ENCODE data around the gene PFKL.
"Not testable (repeated sequence)": the region's sequence is repeated elsewhere in the genome, so short reads cannot be mapped to it uniquely, and the experiment has no call there.

The PFKL gene

GRCh38 chr21:44328242-44328895 lies 28.5 kb downstream of the PFKL start:
- no peak for DNase-seq (ENCODE audit: low read depth)

- DNase-seq (ENCODE audit: low read depth), result no peak
These were observed 29.4 kb downstream of the PFKL start for GRCh38 chr21:44329086-44329889.

GRCh38 chr21:44329971-44330681 lies 30.3 kb downstream of the PFKL start:
- DNase-seq (ENCODE audit: low read depth), result no peak

- DNase-seq (ENCODE audit: low read depth), result no peak
These were observed 30.8 kb downstream of the PFKL start for GRCh38 chr21:44330698-44331097.

- no peak for DNase-seq (ENCODE audit: low read depth)
These were observed 31.4 kb downstream of the PFKL start for GRCh38 chr21:44331209-44331608.

- no peak for DNase-seq (ENCODE audit: low read depth)
These were observed 31.9 kb downstream of the PFKL start for GRCh38 chr21:44331650-44332307.

- no peak for DNase-seq (ENCODE audit: low read depth)
These were observed 32.5 kb downstream of the PFKL start for GRCh38 chr21:44332383-44332782.

GRCh38 chr21:44332965-44333364 lies 33.1 kb downstream of the PFKL start:
- no peak for DNase-seq (ENCODE audit: low read depth)

GRCh38 chr21:44333509-44334328 lies 33.9 kb downstream of the PFKL start:
- no peak for DNase-seq (ENCODE audit: low read depth)

- DNase-seq (ENCODE audit: low read depth), result no peak
These were observed 34.6 kb downstream of the PFKL start for GRCh38 chr21:44334329-44335030.

- no peak for DNase-seq (ENCODE audit: low read depth)
These were observed 35.6 kb downstream of the PFKL start for GRCh38 chr21:44335266-44336059.

GRCh38 chr21:44337449-44337848 lies 37.6 kb downstream of the PFKL start:
- DNase-seq (ENCODE audit: low read depth), result no peak

GRCh38 chr21:44337941-44338895 lies 38.4 kb downstream of the PFKL start:
- peak; percentile 22 for DNase-seq (ENCODE audit: low read depth)

GRCh38 chr21:44338971-44339910 lies 39.4 kb downstream of the PFKL start, which contains the start of gene CFAP410:
CFAP410 (minus strand) TSS chr21:44339390; CDS start chr21:44339194, 196 bp downstream.
- peak; percentile 62 for DNase-seq (ENCODE audit: low read depth)

GRCh38 chr21:44341726-44342458 lies 42.0 kb downstream of the PFKL start:
- DNase-seq (ENCODE audit: low read depth), result not testable (repeated sequence)

GRCh38 chr21:44342981-44343380 lies 43.1 kb downstream of the PFKL start:
- DNase-seq (ENCODE audit: low read depth), result not testable (repeated sequence)

Data from non-pigmented ciliary epithelial cell (primary cell).